Keratinocyte (primary cell): ENCODE measurements around the gene ATMIN.

Experiments used
- EZH2 ChIP-seq: IDR thresholded peaks from one replicate; pipeline ENCODE4 v1.6.1; 2012; ENCODE audit warnings: inconsistent platforms, mild to moderate bottlenecking, low read length, moderate library complexity
- TF ChIP-seq, protein P1 (sequence below), 3 experiments: IDR thresholded peaks in 1 of 3; conservative IDR thresholded peaks in 1 of 3; optimal IDR thresholded peaks in 1 of 3; 2 replicates in 2 of 3; 3 replicates in 1 of 3; pipeline versions ENCODE3 to v1.5.1; 2011; ENCODE audit warnings: low read length in 3 of 3, mild to moderate bottlenecking in 3 of 3, moderate library complexity in 2 of 3, control low read depth in 1 of 3, inconsistent platforms in 1 of 3; ENCODE audit not compliant: insufficient read depth in 2 of 3; ENCODE audit errors: extremely low read depth in 1 of 3

DNA sequence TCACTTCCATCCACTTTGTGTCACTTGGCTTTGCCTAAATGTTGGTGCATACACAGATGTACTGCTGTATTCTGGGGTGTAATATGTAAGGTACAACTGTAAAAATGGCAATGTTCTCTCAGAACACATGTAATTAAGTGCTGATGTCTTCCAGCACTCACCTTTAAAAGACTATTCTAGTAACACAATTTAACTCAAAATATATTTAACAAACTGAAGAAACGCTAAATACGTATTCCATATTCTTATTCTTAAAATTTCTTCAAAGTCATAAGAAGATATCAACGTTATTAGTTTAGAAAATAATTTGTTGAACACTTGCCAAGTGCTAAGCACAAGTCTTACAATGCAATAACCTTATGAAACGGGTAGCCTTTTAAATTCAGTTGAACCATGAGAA is 32.6 kb upstream of the ATMIN start:
- TF ChIP-seq, protein P1, sequence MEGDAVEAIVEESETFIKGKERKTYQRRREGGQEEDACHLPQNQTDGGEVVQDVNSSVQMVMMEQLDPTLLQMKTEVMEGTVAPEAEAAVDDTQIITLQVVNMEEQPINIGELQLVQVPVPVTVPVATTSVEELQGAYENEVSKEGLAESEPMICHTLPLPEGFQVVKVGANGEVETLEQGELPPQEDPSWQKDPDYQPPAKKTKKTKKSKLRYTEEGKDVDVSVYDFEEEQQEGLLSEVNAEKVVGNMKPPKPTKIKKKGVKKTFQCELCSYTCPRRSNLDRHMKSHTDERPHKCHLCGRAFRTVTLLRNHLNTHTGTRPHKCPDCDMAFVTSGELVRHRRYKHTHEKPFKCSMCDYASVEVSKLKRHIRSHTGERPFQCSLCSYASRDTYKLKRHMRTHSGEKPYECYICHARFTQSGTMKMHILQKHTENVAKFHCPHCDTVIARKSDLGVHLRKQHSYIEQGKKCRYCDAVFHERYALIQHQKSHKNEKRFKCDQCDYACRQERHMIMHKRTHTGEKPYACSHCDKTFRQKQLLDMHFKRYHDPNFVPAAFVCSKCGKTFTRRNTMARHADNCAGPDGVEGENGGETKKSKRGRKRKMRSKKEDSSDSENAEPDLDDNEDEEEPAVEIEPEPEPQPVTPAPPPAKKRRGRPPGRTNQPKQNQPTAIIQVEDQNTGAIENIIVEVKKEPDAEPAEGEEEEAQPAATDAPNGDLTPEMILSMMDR (optimal IDR thresholded peaks at IDR 0.05 in 1 of 3, IDR thresholded peaks at IDR 0.05 in 1 of 3, conservative IDR thresholded peaks at IDR 0.05 in 1 of 3; ENCODE audit: extremely low read depth in 1 of 3, insufficient read depth in 2 of 3, low read length in 3 of 3): no peak
- no peak for TF ChIP-seq EZH2
